ENCODE results near the gene KANSL3.
"Not testable (repeated sequence)": the region's sequence is repeated elsewhere in the genome, so short reads cannot be mapped to it uniquely, and the experiment has no call there.

The KANSL3 gene

DNA sequence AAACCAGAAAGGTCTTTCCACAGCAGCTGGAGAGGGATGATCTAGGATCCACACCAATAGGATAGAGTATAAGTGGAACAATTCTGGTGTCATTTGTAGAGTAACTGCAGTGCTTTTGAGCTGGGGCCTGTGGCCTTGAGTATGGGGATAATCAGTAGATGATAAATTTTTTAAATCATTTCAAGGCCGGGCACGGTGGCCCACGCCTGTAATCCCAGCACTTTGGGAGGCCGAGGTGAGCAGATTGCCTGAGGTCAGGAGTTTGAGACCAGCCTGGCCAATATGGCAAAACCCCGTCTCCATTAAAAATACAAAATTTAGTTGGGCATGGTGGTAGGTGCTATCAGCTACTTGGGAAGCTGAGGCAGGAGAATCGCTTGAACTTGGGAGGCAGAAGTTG, 80.7 kb downstream of the KANSL3 start:
- not testable (repeated sequence) for DNase-seq (ENCODE audit: low spot score)

DNA sequence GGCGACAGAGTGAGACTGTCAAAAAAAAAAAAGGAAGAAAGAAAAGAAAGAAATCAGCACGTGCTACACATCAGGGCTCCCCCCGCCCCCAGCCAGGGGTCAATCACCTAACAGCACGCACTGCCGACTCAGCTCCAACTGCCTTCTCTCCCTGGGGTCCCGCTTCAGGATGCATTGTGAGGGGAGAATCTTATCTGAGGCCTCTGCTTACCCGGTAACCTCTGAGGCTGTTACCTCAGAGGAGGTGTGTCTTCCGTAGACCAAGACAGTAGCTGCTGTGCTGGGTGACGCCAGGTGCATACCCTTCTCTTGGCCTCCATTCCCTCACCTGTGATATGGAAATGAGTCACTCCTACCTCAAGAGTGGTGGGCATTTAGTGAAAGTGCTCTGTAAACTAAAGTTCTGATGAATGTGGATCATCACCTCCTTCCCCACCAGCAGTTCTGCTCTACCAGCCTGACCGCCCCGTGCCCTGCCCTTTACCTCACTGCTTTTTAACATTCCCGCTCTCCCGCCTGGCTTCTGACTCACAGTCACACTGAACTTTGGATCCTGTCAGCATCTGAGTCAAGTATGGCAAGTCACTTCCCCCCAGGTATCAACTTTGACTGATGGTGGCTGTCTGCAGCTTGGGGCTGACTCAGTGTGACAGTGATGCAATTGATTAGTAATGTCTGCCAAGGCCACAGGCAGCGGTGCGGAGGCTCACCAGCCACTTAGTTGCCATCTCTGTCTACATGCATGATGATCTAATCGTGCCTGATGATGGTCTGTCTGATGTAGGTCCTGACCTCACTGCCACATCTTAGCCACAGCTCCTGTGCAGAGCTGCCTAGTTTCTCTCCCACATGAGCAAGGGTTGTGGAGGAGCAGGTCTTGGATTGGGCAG, 81.4 kb downstream of the KANSL3 start:
- peak; percentile 84 for DNase-seq (ENCODE audit: low spot score)

DNA sequence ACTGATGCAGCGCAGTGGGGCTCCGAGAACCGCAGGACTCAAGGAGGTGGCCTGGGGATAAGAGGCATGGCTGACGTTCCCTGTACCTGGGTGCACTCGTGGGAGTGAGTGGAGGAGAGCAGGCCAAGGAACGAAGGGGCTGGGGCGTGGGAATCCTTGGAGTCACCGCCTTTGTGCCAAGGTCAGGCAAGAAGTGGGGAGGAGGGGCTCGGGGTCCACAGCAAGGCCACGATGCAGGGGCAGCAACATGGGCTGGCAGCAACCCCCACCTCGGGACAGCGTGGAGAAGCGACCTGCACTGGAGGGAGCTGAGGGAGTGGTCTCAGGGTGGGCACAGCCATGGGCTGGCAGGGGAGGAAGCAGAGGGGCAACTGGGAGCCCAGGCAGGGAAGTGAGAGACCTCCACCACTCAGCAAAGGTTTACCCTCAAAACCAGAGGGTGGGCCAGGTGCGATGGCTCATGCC, 82.9 kb downstream of the KANSL3 start:
- DNase-seq (ENCODE audit: low spot score) = no peak

- peak; percentile 54 for DNase-seq (ENCODE audit: low spot score)
Observed at GRCh38 chr2:96554293-96555145, 83.6 kb downstream of the KANSL3 start.

- not testable (repeated sequence) for DNase-seq (ENCODE audit: low spot score)
Observed at GRCh38 chr2:96553957-96554292, 84.2 kb downstream of the KANSL3 start.

DNA sequence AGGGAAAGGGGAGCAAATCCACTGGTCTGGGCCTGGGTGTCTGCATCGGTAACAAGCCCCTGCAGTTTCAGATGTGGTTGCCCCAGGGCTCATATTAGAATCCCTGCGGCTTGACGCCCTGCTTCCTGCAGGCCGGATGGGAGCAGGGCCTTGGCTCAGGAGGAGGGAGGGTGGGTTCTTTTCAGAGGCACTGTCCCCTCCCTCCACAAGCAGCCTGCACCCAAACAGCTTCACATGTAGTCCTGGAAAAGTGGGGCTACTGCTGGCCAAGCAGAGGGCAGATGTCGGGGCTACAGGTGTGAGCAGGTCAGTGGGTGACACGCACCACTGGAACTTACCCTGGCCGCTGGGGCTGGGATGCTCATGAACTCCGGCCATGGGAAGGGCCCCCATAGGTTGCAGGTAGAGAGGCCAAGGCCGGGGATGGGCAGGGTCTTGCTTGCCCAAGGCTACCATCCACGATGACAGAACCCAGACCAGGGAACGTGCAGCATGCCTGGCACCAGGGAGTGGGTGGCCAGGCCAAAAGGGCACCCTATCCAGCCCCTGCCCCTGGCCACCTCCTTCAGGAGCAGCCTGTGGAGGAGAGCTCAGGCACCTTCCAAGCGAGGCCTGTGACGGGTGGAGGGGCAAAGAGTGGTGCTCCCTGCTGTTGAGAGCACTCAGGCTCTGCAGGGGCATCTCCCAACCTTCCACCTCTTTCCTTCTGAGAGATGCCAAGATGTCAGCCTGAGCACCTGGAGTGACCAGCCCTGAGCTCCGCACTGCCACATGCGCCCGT, 84.7 kb downstream of the KANSL3 start:
- DNase-seq (ENCODE audit: low spot score) = no peak

GRCh38 chr2:96552315-96553175, 85.6 kb downstream of the KANSL3 start:
- no peak for DNase-seq (ENCODE audit: low spot score)

GRCh38 chr2:96551605-96552314, 86.4 kb downstream of the KANSL3 start:
- DNase-seq (ENCODE audit: low spot score) = no peak

GRCh38 chr2:96550787-96551604, 87.1 kb downstream of the KANSL3 start:
- DNase-seq (ENCODE audit: low spot score) = no peak

GRCh38 chr2:96549967-96550786, 87.9 kb downstream of the KANSL3 start:
- no peak for DNase-seq (ENCODE audit: low spot score)

DNA sequence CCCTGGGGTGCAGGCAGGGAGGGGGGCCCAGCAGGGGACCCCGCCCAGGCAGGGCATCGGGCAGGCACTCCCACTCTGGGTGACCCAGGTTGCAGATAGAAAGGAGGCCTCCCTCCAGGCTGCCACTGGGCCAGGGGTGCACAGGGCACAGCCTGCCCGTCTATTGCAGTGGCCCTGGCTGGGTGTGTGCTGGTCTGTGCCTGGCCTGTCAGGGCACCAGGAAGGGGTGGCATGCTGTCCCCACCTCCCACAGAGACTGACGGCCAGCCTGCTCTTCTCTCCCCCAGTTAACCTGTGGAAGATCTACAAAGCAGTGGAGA, 88.7 kb downstream of the KANSL3 start:
- no peak for DNase-seq (ENCODE audit: low spot score)

- no peak for DNase-seq (ENCODE audit: low spot score)
Observed at GRCh38 chr2:96548558-96549465, 89.3 kb downstream of the KANSL3 start.

GRCh38 chr2:96547731-96548171, 90.4 kb downstream of the KANSL3 start:
- no peak for DNase-seq (ENCODE audit: low spot score)

GRCh38 chr2:96547203-96547641, 90.9 kb downstream of the KANSL3 start:
- no peak for DNase-seq (ENCODE audit: low spot score)

- no peak for DNase-seq (ENCODE audit: low spot score)
Observed at GRCh38 chr2:96546797-96547196, 91.3 kb downstream of the KANSL3 start.

GRCh38 chr2:96546321-96546720, 91.8 kb downstream of the KANSL3 start:
- no peak for DNase-seq (ENCODE audit: low spot score)
